NCI-H446 treated with DMSO at 0.1 percent for 48 hours (cell line): ENCODE data around the gene PRDM10.
"Not testable (repeated sequence)": the region's sequence is repeated elsewhere in the genome, so short reads cannot be mapped to it uniquely, and the experiment has no call there.

ENCODE experiments used
- DNase-seq: peaks from one replicate; lab custom pipeline; 2025; lab: John Stamatoyannopoulos, UW

Gene PRDM10, protein sequence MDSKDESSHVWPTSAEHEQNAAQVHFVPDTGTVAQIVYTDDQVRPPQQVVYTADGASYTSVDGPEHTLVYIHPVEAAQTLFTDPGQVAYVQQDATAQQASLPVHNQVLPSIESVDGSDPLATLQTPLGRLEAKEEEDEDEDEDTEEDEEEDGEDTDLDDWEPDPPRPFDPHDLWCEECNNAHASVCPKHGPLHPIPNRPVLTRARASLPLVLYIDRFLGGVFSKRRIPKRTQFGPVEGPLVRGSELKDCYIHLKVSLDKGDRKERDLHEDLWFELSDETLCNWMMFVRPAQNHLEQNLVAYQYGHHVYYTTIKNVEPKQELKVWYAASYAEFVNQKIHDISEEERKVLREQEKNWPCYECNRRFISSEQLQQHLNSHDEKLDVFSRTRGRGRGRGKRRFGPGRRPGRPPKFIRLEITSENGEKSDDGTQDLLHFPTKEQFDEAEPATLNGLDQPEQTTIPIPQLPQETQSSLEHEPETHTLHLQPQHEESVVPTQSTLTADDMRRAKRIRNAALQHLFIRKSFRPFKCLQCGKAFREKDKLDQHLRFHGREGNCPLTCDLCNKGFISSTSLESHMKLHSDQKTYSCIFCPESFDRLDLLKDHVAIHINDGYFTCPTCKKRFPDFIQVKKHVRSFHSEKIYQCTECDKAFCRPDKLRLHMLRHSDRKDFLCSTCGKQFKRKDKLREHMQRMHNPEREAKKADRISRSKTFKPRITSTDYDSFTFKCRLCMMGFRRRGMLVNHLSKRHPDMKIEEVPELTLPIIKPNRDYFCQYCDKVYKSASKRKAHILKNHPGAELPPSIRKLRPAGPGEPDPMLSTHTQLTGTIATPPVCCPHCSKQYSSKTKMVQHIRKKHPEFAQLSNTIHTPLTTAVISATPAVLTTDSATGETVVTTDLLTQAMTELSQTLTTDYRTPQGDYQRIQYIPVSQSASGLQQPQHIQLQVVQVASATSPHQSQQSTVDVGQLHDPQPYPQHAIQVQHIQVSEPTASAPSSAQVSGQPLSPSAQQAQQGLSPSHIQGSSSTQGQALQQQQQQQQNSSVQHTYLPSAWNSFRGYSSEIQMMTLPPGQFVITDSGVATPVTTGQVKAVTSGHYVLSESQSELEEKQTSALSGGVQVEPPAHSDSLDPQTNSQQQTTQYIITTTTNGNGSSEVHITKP

DNA sequence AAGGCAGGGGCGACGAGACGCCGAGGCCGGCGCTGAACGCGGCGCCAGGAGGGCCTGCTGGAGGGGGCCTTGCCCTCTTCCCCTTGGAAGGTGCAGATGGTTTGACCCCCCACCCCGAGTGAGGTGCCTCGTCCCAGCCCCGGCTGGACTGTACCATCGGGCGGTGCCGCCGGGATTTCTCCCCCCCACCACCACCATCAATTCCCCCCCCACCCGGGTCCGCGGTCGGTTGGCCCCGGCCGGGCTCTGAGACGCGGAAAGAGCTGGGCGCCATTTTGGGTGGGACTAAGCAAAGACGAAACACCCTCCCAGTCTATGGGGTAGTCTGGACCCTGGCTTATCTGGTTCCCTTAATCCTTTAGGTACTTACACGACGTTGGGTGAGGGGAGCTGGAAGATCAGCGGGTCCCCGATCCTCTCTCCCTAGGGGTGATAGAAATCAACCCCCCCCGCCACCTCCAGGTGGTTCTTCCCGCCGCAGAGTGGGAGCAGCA, at the start of gene PRDM10:
Gene PRDM10, minus strand, starts transcription at position 484 of the 494 bp plus-strand sequence. CDS start 41,871 bp downstream, outside the sequence.
- peak; percentile 94 for DNase-seq

DNA sequence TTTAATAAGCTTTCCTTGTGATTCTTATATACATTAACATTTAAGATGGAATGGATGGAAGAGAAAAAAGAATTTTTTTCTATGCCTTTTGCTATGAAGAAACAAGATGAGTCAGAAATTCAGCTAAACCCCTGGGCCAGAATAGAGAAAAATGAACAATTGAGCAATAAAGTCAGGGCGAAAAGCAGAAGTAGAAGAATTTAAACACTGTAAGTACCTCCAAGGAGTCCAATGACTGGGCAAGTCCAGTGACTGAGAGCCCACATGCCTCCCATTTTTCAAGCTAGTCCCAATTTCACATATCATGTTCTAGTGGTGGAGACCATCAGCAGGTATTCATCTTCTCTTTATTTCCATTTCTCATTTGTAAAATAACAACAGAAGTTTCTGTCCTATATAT, 48.4 kb upstream of the PRDM10 start:
- no peak for DNase-seq

DNA sequence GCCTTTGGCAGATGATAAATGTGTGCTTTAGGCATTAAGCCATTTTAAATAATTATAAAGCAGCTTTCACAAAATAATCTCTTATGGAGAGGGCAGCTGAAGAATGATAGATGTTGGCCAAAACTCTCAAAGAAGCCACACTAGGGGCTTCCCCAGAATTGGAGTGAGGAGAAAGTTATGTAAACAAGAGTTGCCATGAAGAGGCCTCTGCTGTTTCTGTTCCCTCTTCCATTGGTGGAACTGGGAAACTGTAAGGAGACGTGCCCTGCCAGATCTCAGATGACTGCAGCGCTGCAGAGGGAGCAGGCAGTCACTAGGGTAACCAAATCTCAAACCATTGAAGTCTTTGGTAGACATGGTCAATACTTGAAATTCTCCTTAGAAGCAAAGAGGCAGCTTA, 47.6 kb upstream of the PRDM10 start:
- no peak for DNase-seq

DNA sequence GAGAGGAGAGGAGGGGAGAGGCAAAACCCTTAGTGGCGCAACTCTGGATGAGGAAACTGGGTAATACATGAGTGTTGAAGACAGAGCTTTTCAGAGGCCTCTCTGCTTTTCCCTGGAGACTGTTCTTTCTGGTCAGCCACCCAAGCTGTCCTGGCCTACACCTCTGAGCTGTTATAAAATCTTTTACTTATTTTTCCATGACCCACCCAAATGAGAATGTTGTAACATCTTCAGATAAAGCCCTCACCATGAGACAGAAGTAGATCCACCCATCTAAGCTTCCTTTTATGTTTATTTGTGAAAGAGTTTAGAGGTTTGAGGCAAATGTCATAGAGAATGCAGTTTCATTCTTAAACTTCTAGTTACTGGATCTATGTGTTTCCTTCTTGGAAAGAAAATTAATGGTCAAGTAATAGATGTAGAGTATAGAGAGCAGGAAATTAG, 46.7 kb upstream of the PRDM10 start:
- DNase-seq, result no peak

DNA sequence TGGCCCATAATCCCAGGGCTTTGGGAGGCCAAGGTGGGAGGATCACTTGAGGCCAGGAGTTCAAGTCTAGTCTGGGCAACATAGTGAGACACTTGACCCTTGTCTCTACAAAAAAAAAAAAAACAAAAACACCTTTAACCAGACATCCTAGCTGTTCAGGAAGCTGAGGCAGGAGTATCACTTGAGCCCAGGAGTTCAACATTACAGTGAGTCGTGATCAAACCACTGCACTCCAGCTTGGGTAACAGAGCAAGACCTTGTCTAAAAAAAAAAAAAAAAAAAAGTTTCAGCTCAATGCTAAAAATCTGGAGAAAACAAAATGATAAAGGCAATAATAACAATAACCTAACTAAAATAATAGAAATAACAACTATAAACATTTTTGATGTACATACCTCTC, 44.5 kb upstream of the PRDM10 start:
- DNase-seq, result no peak

DNA sequence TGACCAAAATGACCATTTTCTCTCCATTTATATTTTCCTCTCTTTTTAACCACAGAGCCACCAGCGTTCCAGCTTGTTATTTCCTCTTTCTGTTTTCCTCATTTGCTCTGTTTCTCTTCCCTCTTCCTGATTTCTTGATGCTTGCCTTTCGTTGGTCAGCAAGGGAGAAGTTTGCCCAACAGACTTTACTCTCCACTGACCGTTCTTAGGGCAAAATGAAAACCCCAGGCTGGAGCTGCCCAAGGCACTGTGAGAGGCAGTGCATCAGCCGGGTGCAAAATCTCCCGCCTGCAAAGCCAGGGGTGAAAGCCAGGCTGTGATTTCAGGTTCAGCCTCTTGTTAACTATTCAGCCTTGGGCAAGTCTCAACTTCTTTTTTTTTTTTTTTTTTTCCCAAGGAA, 40.9 kb upstream of the PRDM10 start:
- DNase-seq, result no peak

DNA sequence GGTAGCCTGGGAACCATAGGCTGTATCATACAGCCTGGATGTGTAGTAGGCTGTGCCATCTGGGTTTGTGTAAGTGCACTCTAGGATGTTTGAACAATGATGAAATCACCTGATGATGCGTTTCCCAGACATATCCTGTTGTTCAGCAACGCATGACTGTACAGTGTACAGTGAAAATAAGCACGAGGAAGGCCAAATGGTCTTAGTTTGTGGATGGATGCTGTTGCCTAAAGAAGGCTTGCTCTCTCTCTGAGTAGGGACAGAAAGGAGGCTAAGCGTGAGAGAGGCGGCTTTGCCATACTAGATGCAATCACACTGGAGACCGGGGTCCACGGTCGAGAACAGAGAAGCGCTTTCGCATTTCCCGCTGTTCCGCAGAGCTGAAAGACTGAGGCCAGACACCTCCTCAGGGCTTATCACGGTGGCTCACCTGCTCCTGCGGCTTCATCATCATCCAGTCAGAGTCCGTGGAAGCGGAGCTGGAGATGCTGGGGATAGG, 39.5 kb upstream of the PRDM10 start:
- DNase-seq, result no peak

DNA sequence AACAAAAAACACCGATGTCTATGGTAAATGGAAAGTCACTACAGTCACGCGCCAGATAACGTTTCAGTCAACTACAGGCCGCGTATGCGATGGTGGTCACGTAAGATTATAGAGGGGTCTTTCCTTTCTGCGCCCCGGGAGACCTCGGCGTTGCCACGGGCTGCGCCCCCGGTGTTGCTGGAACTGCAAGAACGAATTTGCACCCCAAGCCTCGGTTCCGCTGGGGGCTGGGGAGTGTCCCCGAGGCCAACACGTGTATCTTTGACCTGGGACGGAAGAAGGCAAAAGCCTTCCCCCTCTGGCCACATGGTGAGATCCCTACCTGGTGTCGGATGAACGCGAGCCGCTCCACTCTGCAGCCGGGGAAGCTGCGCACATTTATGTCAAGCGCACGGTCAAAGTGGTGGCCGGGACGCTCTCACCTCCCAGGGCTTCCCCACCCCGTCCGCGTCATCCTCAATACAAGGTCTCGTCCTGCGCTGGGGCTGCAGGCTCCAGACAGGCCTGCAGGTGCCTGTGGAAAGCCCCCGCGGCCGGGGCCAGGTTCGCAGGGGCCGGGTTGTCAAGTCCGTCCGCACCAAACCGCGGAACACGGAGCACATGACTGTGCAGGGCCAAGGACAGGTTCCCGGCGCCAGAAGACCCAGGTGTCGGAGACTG, 37.8 kb upstream of the PRDM10 start:
- DNase-seq, result no peak

DNA sequence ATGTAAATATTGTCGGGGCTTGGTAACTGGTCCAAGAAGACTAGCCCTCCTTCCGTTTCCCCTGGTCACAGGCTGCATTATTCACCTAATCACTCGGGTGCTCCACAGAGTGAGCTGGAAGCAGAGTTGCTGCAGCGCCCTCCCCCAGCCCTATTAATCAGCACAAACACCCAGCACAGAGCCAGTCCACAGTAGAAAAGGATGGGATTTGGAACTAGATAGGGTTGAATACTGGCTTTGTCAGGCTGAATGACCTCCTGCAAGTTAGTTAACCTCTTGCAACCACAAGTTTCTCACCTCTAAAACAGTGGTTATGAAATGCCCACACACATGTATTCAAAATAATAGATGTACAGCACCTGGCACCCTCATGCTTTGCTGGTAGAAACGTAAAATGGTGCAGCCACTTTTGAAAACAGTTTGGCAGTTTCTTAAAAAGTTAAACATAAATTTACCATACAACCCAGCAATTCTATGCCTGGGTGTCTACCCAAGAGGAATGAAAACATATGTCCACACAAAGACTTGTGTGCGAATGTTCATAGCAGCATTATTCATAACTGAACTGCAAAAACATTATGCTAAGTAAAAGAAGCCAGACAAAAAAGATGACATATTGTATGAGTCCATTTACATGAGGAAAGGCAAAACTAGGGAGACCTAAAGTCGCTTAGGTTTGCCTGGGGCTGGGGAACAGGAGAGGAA, 35.4 kb upstream of the PRDM10 start:
- DNase-seq, result no peak

DNA sequence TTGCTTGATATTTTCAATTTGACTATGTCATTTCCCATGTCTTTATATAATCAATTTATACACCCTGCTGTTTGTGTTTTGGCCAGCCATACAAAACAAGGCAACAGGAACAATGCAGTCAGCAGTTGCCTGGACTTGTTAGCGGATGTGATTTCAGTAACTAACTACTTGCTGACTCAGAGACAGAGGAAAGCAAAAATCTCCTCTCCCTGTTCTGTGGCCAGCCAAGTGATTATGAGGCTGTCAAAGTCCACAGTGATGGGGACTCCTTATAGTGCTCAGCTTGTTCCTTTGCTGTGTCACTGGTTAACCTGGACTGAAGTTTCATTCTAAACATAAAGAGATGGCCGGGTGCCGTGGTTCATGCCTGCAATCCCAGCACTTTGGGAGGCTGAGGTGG, 34.4 kb upstream of the PRDM10 start:
- DNase-seq, result no peak

DNA sequence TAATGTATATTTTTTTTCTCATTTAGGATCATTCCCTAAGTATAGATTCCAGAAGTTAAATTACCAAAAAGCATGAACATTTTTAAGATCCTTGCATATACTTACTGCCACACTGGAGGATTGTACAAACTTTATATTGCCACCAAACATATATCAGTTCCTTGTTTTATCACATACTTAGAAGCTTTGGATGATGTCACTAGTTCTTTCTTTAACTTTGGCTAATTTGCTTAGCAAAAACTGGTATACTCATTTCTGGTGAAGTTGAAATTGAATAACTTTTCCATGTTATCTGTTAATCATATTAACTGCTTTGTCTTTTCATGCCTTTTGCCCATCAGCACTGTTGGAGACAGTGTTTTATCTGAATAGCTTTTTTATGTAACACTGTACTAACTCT, 31.6 kb upstream of the PRDM10 start:
- DNase-seq, result no peak

DNA sequence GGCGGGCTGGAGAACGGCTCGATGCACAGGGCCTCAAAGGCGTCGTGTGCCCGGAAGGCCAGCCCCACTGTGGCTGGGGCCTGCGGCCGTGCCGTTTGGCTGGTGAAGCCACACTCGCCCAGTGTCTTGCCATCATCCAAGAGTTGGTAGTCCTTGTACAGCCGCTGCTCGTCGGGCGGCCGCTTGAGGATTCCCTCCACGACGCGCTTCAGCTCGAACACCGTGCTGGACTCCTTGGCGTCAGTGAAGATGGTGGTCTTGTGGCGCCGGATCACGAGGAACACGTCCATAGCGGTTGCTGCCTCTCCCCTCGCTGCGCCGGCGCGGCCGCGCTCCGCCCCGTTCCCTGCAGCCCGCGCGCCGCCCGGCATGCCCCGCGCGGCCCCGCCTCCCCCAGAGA, 30.3 kb upstream of the PRDM10 start:
- DNase-seq, result no peak

DNA sequence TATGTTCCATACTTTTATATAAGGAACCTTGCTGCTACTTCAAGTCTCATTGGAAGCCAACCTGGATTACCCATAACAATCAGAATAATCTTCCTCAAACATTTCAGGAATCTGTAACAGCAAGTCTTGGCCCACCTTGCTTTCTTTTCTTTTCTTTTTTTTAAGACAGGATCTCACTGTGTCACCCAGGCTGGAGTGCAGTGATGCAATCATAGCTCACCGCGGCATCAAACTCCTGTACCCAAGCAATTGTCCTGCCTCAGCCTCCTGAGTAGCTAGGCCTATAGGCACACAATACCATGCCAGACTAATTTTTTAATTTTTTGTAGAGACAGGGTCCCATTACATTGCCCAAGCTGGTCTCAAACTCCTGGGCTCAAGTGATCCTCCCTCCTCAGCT, 29.3 kb upstream of the PRDM10 start:
- no peak for DNase-seq

DNA sequence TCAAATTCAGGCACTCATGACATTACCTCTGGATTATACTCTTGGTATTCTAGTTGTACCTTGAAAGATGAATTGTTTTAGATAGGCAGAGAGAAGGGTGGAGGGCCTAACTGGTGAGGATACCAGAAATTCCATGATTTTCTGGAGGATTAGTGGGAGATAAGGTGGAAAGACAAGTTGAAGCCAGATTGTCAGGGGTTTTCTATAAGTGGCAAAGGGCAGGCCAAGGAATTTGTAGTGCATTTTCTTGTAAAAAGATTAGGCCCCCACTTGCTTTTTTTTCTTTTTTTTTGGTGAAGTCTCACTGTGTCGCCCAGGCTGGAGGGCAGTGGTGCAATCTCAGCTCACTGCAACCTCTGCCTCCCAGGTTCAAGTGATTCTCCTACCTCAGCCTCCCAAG, 28.4 kb upstream of the PRDM10 start:
- no peak for DNase-seq

DNA sequence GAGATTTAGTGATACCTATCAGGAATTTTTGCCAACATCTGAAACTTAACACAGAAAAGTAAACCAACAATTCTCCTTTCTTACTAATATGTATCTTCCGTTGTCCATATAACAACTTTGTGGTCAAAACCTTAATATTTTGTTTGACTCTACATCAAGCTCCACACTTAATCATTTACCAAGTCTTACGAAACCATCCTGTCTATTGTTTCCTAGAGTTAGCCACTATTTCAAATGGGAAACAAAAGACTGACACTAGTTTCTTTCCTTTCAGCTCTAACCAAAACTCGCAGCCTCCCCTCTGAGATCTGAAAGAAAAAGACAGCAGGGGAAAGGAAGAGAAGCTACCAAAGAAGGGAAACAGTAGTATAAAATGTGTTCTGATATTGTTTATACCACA, 26.5 kb upstream of the PRDM10 start:
- DNase-seq, result no peak

DNA sequence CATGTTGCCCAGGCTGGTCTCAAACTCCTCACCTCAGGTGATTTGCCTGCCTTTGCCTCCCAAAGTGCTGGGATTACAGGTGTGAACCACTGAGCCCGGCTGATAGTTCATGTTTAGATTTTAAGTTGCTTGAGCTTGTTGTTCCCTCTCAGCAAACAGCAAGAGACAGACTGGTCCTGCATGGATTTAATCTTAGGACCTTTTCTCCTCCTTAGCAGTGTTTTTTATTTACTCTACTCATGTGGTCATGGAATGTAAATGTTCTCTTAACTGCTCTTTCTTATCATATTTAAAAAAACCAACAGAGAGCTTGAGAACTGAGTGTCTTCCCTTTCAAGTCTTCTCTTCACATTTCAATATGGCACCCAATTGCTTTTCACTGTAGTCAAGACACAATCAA, 22.7 kb upstream of the PRDM10 start:
- no peak for DNase-seq

DNA sequence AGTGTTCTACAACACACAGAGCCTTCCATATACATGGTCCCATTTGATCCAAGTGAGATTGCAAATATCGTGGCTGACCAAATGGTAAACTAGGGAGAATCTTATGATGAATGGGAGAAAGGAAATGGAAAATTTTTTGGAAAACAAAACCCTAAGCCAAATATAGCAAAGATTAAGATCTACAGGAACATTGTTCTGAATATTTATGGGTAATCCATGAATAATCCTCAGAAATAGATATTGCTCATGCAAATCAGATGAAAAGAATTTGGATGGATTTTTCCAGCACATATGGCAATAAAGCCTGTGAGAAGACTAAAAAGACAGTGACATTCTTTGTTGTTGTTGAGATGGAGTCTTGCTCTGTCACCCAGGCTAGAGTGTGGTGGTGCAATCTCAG, 21.7 kb upstream of the PRDM10 start:
- no peak for DNase-seq

DNA sequence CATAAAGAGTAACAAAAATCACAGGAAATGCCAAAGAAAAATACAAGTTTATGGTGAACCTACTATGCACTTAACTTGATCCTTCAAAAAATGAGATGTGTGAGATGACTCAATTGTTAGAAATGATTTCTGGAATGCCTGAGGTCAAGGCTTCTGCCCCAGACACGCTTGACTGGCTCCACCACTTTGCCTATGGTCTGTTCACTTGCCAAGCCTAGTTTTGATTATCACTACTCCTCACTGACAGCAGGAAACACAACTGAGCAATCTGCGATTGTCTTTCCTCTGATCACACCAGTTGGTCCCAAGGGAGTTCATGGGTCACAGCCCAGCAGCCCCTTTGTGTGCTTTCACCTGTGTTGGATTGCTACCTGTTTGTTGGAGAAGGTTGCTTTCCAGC, 20.6 kb upstream of the PRDM10 start:
- DNase-seq, result no peak

DNA sequence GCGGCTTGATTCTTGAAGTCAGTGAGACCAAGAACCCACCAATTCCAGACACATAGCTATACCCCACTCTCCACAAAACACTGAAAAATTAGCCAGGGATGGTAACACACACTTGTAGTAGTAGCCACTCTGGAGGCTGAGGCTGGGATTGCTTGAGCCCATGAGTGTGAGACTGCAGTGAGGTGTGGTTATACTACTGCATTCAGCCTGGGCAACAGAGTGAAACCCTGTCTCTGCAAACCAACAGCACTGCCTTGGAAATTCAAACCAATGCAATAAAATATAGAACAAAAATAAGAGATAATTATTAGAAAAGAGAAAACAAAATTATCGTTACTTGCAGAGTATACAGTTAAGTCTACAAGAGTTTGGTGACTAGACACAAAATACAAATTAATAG, 20.2 kb upstream of the PRDM10 start:
- DNase-seq, result no peak

DNA sequence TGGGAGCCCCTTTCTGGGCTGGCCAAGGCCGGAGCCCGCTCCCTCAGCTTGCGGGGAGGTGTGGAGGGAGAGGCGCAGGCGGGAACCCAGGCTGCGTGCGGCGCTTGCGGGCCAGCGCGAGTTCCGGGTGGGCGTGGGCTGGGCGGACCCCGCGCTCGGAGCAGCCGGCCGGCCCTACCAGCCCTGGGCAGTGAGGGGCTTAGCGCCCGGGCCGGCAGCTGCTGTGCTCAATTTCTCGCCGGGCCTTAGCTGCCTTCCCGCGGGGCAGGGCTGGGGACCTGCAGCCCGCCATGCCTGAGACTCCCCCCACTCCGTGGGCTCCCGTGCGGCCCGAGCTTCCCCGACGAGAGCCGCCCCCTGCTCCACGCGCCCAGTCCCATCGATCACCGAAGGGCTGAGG, 19.0 kb upstream of the PRDM10 start:
- not testable (repeated sequence) for DNase-seq

DNA sequence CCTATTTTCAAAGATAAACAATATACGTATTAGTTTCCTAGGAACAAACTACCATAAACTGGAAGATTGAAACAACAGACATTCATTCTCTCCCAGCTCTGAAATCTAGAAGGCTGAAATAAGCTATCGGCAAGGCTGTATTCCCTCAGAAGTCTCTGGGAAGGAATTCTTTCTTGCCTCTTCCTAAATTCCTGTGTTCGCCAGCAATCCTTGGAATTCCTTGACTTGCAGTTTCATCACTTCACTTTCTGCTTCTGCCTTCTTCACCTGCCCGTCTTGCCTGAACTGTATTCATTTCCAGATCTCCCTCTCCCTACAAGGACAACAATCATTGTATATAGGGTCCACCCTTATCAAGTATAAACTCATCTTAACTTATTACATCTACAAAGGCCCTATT, 17.7 kb upstream of the PRDM10 start:
- no peak for DNase-seq
